ENCODE results near the gene GIMAP7. TPM values are rescaled to one million over a fixed set of nuclear protein-coding genes. Genes with fewer than 3 reads are reported as not detected.

The GIMAP7 gene
- total RNA-seq, 3 donors from 2014 or later (not counting 1 experiment from before 2014, with no cell fraction given): 66.3 to 100 (median 67.6) TPM

- Histone ChIP-seq H3K4me3 (ENCODE audit: low read length) (no peak overlapping the region), H3K4me1 (ENCODE audit: control insufficient read depth, insufficient read depth, low read length) (peaks cover 34% of the 10 kb centered on the region), H3K27me3 (ENCODE audit: control insufficient read depth, insufficient read depth, low read length) (no peaks in the 10 kb centered on the region), H3K36me3 (ENCODE audit: control insufficient read depth, insufficient read depth, low read length) (peaks cover 45% of the 10 kb centered on the region), H3K27ac (ENCODE audit: low read length) (no peak overlapping the region), H3K9me3 (ENCODE audit: control insufficient read depth, insufficient read depth, low read length) (peaks cover 12% of the 10 kb centered on the region)
- Mint-ChIP-seq H3K4me1 (peaks cover 73 to 82% of the 10 kb centered on the region in 2 donors), H3K27me3 (ENCODE audit: low read depth in 2 of 2) (no peaks in the 10 kb centered on the region), H3K36me3 (peaks cover 65% of the 10 kb centered on the region), H3K27ac (peak overlapping the region in 1 of 2 donors; percentile 78), H3K4me3 (no peak overlapping the region), H3K9me3 (peaks cover 6 to 15% of the 10 kb centered on the region in 2 donors)
- ATAC-seq (no peak), DNase-seq (no peak)
- intact Hi-C loops (cut with micrococcal nuclease): no loop called here
- 97% methylated on average over 6 of the region's 6 CpGs for WGBS (ENCODE audit: insufficient coverage)
- TF ChIP-seq CTCF (IDR thresholded peaks at IDR 0.05): no peak
These were observed 48.2 kb upstream of the GIMAP7 start for GRCh38 chr7:150466477-150466876.

GRCh38 chr7:150468241-150468640, 46.4 kb upstream of the GIMAP7 start:
- peaks cover 1% of the 10 kb centered on the region in 2 donors for H3K9me3 Mint-ChIP-seq
- no peak for ATAC-seq
- WGBS (ENCODE audit: insufficient coverage): no CpG with 5 or more reads among the region's 3 CpGs
- DNase-seq: peak in 1 of 2 donors; percentile 52
- H3K27me3 ChIP-seq (ENCODE audit: control insufficient read depth, insufficient read depth, low read length): no peaks in the 10 kb centered on the region
- peaks cover 68 to 72% of the 10 kb centered on the region in 2 donors for H3K4me1 Mint-ChIP-seq
- peaks cover 54% of the 10 kb centered on the region for H3K36me3 Mint-ChIP-seq
- peaks cover 57% of the 10 kb centered on the region for H3K36me3 ChIP-seq (ENCODE audit: control insufficient read depth, insufficient read depth, low read length)
- intact Hi-C loops (cut with micrococcal nuclease): no loop called here
- H3K9me3 ChIP-seq (ENCODE audit: control insufficient read depth, insufficient read depth, low read length): peaks cover 5% of the 10 kb centered on the region
- H3K4me1 ChIP-seq (ENCODE audit: control insufficient read depth, insufficient read depth, low read length): peaks cover 34% of the 10 kb centered on the region
- H3K27ac Mint-ChIP-seq: peak overlapping the region; percentile 34 to 69
- TF ChIP-seq CTCF (IDR thresholded peaks at IDR 0.05): no peak
- no peak overlapping the region for H3K27ac ChIP-seq (ENCODE audit: low read length)
- no peaks in the 10 kb centered on the region for H3K27me3 Mint-ChIP-seq (ENCODE audit: low read depth in 2 of 2)
- H3K4me3 ChIP-seq (ENCODE audit: low read length): no peak overlapping the region
- H3K4me3 Mint-ChIP-seq: no peak overlapping the region

GRCh38 chr7:150471886-150472285, 42.8 kb upstream of the GIMAP7 start:
- H3K27me3 Mint-ChIP-seq (ENCODE audit: low read depth in 2 of 2): no peaks in the 10 kb centered on the region
- peaks cover 79% of the 10 kb centered on the region for H3K36me3 ChIP-seq (ENCODE audit: control insufficient read depth, insufficient read depth, low read length)
- no peak for DNase-seq
- WGBS (ENCODE audit: insufficient coverage): 92% methylated on average over 5 of the region's 5 CpGs
- H3K4me1 ChIP-seq (ENCODE audit: control insufficient read depth, insufficient read depth, low read length): peaks cover 13% of the 10 kb centered on the region
- intact Hi-C loops (cut with micrococcal nuclease): no loop called here
- ATAC-seq: no peak
- peak overlapping the region; percentile 31 to 68 for H3K27ac Mint-ChIP-seq
- no peak overlapping the region for H3K4me3 Mint-ChIP-seq
- H3K9me3 ChIP-seq (ENCODE audit: control insufficient read depth, insufficient read depth, low read length): no peaks in the 10 kb centered on the region
- H3K9me3 Mint-ChIP-seq: no peaks in the 10 kb centered on the region
- no peak for TF ChIP-seq CTCF (IDR thresholded peaks at IDR 0.05)
- peaks cover 58 to 64% of the 10 kb centered on the region in 2 donors for H3K4me1 Mint-ChIP-seq
- H3K4me3 ChIP-seq (ENCODE audit: low read length): no peak overlapping the region
- no peaks in the 10 kb centered on the region for H3K27me3 ChIP-seq (ENCODE audit: control insufficient read depth, insufficient read depth, low read length)
- H3K27ac ChIP-seq (ENCODE audit: low read length): no peak overlapping the region
- H3K36me3 Mint-ChIP-seq: peaks cover 80% of the 10 kb centered on the region

- intact Hi-C loops (cut with micrococcal nuclease): no loop called here
- WGBS (ENCODE audit: insufficient coverage): 92% methylated on average over 7 of the region's 7 CpGs
These were observed 40.8 kb upstream of the GIMAP7 start for GRCh38 chr7:150473902-150474301.

More at GRCh38 chr7:150473902-150474301, 40.8 kb upstream of the GIMAP7 start:
- H3K9me3 ChIP-seq (ENCODE audit: control insufficient read depth, insufficient read depth, low read length): no peaks in the 10 kb centered on the region
- H3K4me3 ChIP-seq (ENCODE audit: low read length): no peak overlapping the region
- peaks cover 77% of the 10 kb centered on the region for H3K36me3 Mint-ChIP-seq
- no peaks in the 10 kb centered on the region for H3K27me3 ChIP-seq (ENCODE audit: control insufficient read depth, insufficient read depth, low read length)
- no peak for TF ChIP-seq CTCF (IDR thresholded peaks at IDR 0.05)
- ATAC-seq (no peak), DNase-seq (no peak)
- peaks cover 6% of the 10 kb centered on the region for H3K4me1 ChIP-seq (ENCODE audit: control insufficient read depth, insufficient read depth, low read length)
- no peak overlapping the region for H3K27ac ChIP-seq (ENCODE audit: low read length)
- no peaks in the 10 kb centered on the region for H3K27me3 Mint-ChIP-seq (ENCODE audit: low read depth in 2 of 2)
- H3K36me3 ChIP-seq (ENCODE audit: control insufficient read depth, insufficient read depth, low read length): peaks cover 80% of the 10 kb centered on the region
- no peaks in the 10 kb centered on the region for H3K9me3 Mint-ChIP-seq
- peaks cover 52 to 63% of the 10 kb centered on the region in 2 donors for H3K4me1 Mint-ChIP-seq
- no peak overlapping the region for H3K4me3 Mint-ChIP-seq
- peak overlapping the region; percentile 21 to 60 for H3K27ac Mint-ChIP-seq
